WTC11 (cell line): Measurements from ENCODE around the gene PRPF31. TPM values are rescaled to one million over a fixed set of nuclear protein-coding genes. Genes with fewer than 3 reads are reported as not detected.

Experiments
- ATAC-seq: fragments of 200-7000 bp; cut with Tn5 transposase; 2 replicates; pipeline ENCODE4 v1.10.0; 2021; ENCODE audit warnings: mild to moderate bottlenecking, moderate library complexity
- CTCF ChIA-PET: fragments of 300-600 bp; sonication (Branson Sonifier 250); formaldehyde crosslinking; loops from one replicate; lab custom pipeline; 2021; ENCODE audit warnings: antibody characterized with exemption; lab: Charles Lee
- POLR2A ChIA-PET: fragments of 350-600 bp; sonication (Branson Sonifier 250); formaldehyde crosslinking; loops from one replicate; lab custom pipeline; 2021; ENCODE audit warnings: antibody characterized with exemption; lab: Charles Lee
- DNase-seq: peaks from one replicate; pipeline ENCODE4 v3.0.0; 2021; ENCODE audit warnings: low spot score
- H3K27ac Mint-ChIP-seq: 2 replicates; pipeline ENCODE4 v1.8.0; 2021; ENCODE audit warnings: mixed read lengths
- H3K27me3 Mint-ChIP-seq: 2 replicates; pipeline ENCODE4 v1.8.0; 2021; ENCODE audit warnings: low read depth, mild to moderate bottlenecking, moderate library complexity, mixed read lengths
- H3K36me3 Mint-ChIP-seq: 2 replicates; pipeline ENCODE4 v1.8.0; 2021; ENCODE audit warnings: mixed read lengths
- H3K4me1 Mint-ChIP-seq: 2 replicates; pipeline ENCODE4 v1.8.0; 2022; ENCODE audit warnings: mixed read lengths
- H3K4me3 Mint-ChIP-seq: 2 replicates; pipeline ENCODE4 v1.8.0; 2021; ENCODE audit warnings: mild to moderate bottlenecking, moderate library complexity, mixed read lengths
- H3K9me3 Mint-ChIP-seq: 2 replicates; pipeline ENCODE4 v1.8.0; 2021; ENCODE audit warnings: mixed read lengths
- E2F1 ChIP-seq: sonication (generic); formaldehyde crosslinking; IDR thresholded peaks from 2 replicates; pipeline ENCODE4 v1.8.0; 2022; ENCODE audit warnings: mild to moderate bottlenecking, missing genetic modification reagents
- E2F5 ChIP-seq: sonication (generic); formaldehyde crosslinking; IDR thresholded peaks from 2 replicates; pipeline ENCODE4 v1.8.1; 2022; ENCODE audit warnings: mild to moderate bottlenecking, moderate library complexity, missing genetic modification reagents
- ETV6 ChIP-seq: sonication (generic); formaldehyde crosslinking; IDR thresholded peaks from 2 replicates; pipeline ENCODE4 v1.8.1; 2022; ENCODE audit warnings: mild to moderate bottlenecking, missing genetic modification reagents
- FOXK1 ChIP-seq: sonication (generic); formaldehyde crosslinking; IDR thresholded peaks from 2 replicates; pipeline ENCODE4 v1.8.0; 2022; ENCODE audit warnings: mild to moderate bottlenecking, moderate library complexity, missing genetic modification reagents
- HMGA2 ChIP-seq: fragments of 250-450 bp; sonication (Bioruptor Pico); IDR thresholded peaks from 2 replicates; pipeline ENCODE4 v1.4.0; 2021; ENCODE audit warnings: mild to moderate bottlenecking, moderate library complexity
- MAX ChIP-seq: sonication (generic); formaldehyde crosslinking; IDR thresholded peaks from 2 replicates; pipeline ENCODE4 v1.8.0; 2022; ENCODE audit warnings: mild to moderate bottlenecking, missing genetic modification reagents
- NFYB ChIP-seq: sonication (generic); formaldehyde crosslinking; conservative IDR thresholded peaks from 2 replicates; pipeline ENCODE4 v1.8.0; 2022; ENCODE audit warnings: low read depth, missing genetic modification reagents
- NR1H2 ChIP-seq: sonication (generic); formaldehyde crosslinking; IDR thresholded peaks from 2 replicates; pipeline ENCODE4 v1.9.0; 2021; ENCODE audit warnings: mild to moderate bottlenecking, moderate library complexity, missing genetic modification reagents
- NR2C2 ChIP-seq: sonication (generic); formaldehyde crosslinking; IDR thresholded peaks from 2 replicates; pipeline ENCODE4 v1.8.0; 2022; ENCODE audit warnings: mild to moderate bottlenecking, missing genetic modification reagents
- RELA ChIP-seq: sonication (generic); formaldehyde crosslinking; IDR thresholded peaks from 2 replicates; pipeline ENCODE4 v1.8.1; 2022; ENCODE audit warnings: missing genetic modification reagents, mild to moderate bottlenecking, borderline replicate concordance
- SMAD4 ChIP-seq: sonication (generic); formaldehyde crosslinking; IDR thresholded peaks from 2 replicates; pipeline ENCODE4 v1.8.0; 2022; ENCODE audit warnings: mild to moderate bottlenecking, missing genetic modification reagents
- SP1 ChIP-seq: sonication (generic); formaldehyde crosslinking; conservative IDR thresholded peaks from 2 replicates; pipeline ENCODE4 v1.8.1; 2022; ENCODE audit warnings: missing genetic modification reagents
- STAT6 ChIP-seq: sonication (generic); formaldehyde crosslinking; conservative IDR thresholded peaks from 2 replicates; pipeline ENCODE4 v1.8.1; 2023; ENCODE audit warnings: mild to moderate bottlenecking, low read depth, missing genetic modification reagents, moderate library complexity
- TEAD4 ChIP-seq: sonication (generic); formaldehyde crosslinking; IDR thresholded peaks from 2 replicates; pipeline ENCODE4 v1.8.0; 2022; ENCODE audit warnings: mild to moderate bottlenecking, missing genetic modification reagents
- ZBTB21 ChIP-seq: sonication (generic); formaldehyde crosslinking; IDR thresholded peaks from 2 replicates; pipeline ENCODE4 v1.8.1; 2023; ENCODE audit warnings: mild to moderate bottlenecking, missing genetic modification reagents, borderline replicate concordance
- ZBTB43 ChIP-seq: sonication (generic); formaldehyde crosslinking; IDR thresholded peaks from 2 replicates; pipeline ENCODE4 v1.8.1; 2023; ENCODE audit warnings: mild to moderate bottlenecking, missing genetic modification reagents
- ZSCAN18 ChIP-seq: fragments of 250-450 bp; sonication (Bioruptor Pico); IDR thresholded peaks from 2 replicates; pipeline ENCODE4 v2.1.2; 2022; ENCODE audit warnings: mild to moderate bottlenecking, moderate library complexity
- total RNA-seq: library from RNA; stranded (reverse); gene quantifications from 3 replicates; pipeline ENCODE4 v1.2.3, GENCODE V29; 2021

PRPF31 gene
- total RNA-seq, 1 experiment from 2014 or later: 92.8 TPM

GRCh38 chr19:54136086-54136863, 20.7 kb downstream of the PRPF31 start:
- TF ChIP-seq ETV6 (CRISPR knock-in tag): peak; percentile 64; the same call in 1 of the 2 replicates
- TF ChIP-seq SMAD4 (CRISPR knock-in tag): no peak
- peak overlapping the region; percentile 92 for H3K4me3 Mint-ChIP-seq
- peaks cover 35% of the 10 kb centered on the region for H3K4me1 Mint-ChIP-seq
- ChIA-PET CTCF (interaction anchor here (0.8 to 2.7 kb wide), 23 partner anchors 12 to 364 kb away, joined by 3 to 19 read pairs (median 6); partner anchors contain the start of genes LENG1, MBOAT7, MYADM and PRKCG), POLR2A (interaction anchor here (0.9 to 2.8 kb wide), 9 partner anchors 14 to 269 kb away, joined by 3 to 23 read pairs (median 5); partner anchors contain the start of genes LENG1, MBOAT7, MYADM and PRPF31)
- peak overlapping the region; percentile 98 for H3K27ac Mint-ChIP-seq
- H3K9me3 Mint-ChIP-seq: no peaks in the 10 kb centered on the region
- DNase-seq: no peak
- H3K27me3 Mint-ChIP-seq: no peaks in the 10 kb centered on the region
- peaks cover 12% of the 10 kb centered on the region for H3K36me3 Mint-ChIP-seq
- 0 out of 2 replicates have a peak, but pooled peaks have one; percentile 0 for ATAC-seq

- Mint-ChIP-seq H3K36me3 (peaks cover 6% of the 10 kb centered on the region; the same call in 1 of the 2 replicates), H3K4me3 (peak overlapping the region; percentile 92), H3K9me3 (no peaks in the 10 kb centered on the region), H3K27me3 (no peaks in the 10 kb centered on the region), H3K27ac (peak overlapping the region; percentile 98), H3K4me1 (peaks cover 35% of the 10 kb centered on the region)
- DNase-seq (peak; percentile 100), ATAC-seq (peak; percentile 89)
- TF ChIP-seq STAT6 (no peak), NFYB (CRISPR knock-in tag) (peak; percentile 97), NR1H2 (CRISPR knock-in tag) (no peak), SP1 (CRISPR knock-in tag) (peak; percentile 82), FOXK1 (CRISPR knock-in tag) (peak; percentile 60; the same call in 1 of the 2 replicates), ZBTB21 (CRISPR knock-in tag) (no peak)
- ChIA-PET CTCF (interaction anchor here (0.8 to 2.7 kb wide), 25 partner anchors 13 to 616 kb away, joined by 3 to 19 read pairs (median 5); partner anchors contain the start of genes LENG1, MBOAT7, MYADM and PRKCG), POLR2A (interaction anchor here (0.6 to 2.8 kb wide), 13 partner anchors 13 to 270 kb away, joined by 3 to 23 read pairs (median 3); partner anchors contain the start of genes LENG1, MBOAT7, MYADM and PRPF31)
These were observed 21.5 kb downstream of the PRPF31 start for GRCh38 chr19:54136864-54137698.

- no peak for DNase-seq
- Mint-ChIP-seq H3K9me3 (no peaks in the 10 kb centered on the region), H3K36me3 (peaks cover 11% of the 10 kb centered on the region), H3K27ac (peak within 1 kb of the TSS; percentile 98), H3K27me3 (no peaks in the 10 kb centered on the region), H3K4me3 (peak within 1 kb of the TSS; percentile 92), H3K4me1 (peaks cover 35% of the 10 kb centered on the region)
- no peak for ATAC-seq
- ChIA-PET POLR2A (interaction anchor here (0.8 to 2.8 kb wide), 7 partner anchors 12 to 270 kb away, joined by 3 to 23 read pairs (median 6); partner anchors contain the start of genes LENG1, MYADM, PRPF31 and TFPT), CTCF (interaction anchor here (1.0 to 2.7 kb wide), 20 partner anchors 14 to 617 kb away, joined by 3 to 19 read pairs (median 6); partner anchors contain the start of genes MBOAT7, MYADM, PRPF31 and TFPT)
- no peak for TF ChIP-seq NR2C2 (CRISPR knock-in tag)
- TF ChIP-seq E2F1 (CRISPR knock-in tag): no peak
- 0 out of 2 replicates have a peak, but pooled peaks have one; percentile 5 for TF ChIP-seq E2F5 (CRISPR knock-in tag)
- no peak for TF ChIP-seq HMGA2
- TF ChIP-seq MAX (CRISPR knock-in tag): 0 out of 2 replicates have a peak, but pooled peaks have one; percentile 30
- 0 out of 2 replicates have a peak, but pooled peaks have one; percentile 7 for TF ChIP-seq ZBTB43 (CRISPR knock-in tag)
- TF ChIP-seq TEAD4 (CRISPR knock-in tag): no peak
- peak; percentile 55; the same call in 1 of the 2 replicates for TF ChIP-seq RELA (CRISPR knock-in tag)
- no peak for TF ChIP-seq ZSCAN18
These were observed 22.3 kb downstream of the PRPF31 start, which contains the start of gene CNOT3 for GRCh38 chr19:54137699-54138488. CNOT3 (plus strand) TSS chr19:54137762; CDS start chr19:54142979, 5,217 bp downstream.
